H1 (cell line): ENCODE data around the gene MPHOSPH9. TPM values are rescaled to one million over a fixed set of nuclear protein-coding genes. Genes with fewer than 3 reads are reported as not detected.

Experiments used
- CTCF ChIA-PET: fragments of 300-600 bp; sonication (Branson Sonifier 250); formaldehyde crosslinking; loops from one replicate; lab custom pipeline; 2021; ENCODE audit not compliant: partially characterized antibody; lab: Charles Lee
- POLR2A ChIA-PET: fragments of 300-600 bp; sonication (Branson Sonifier 250); formaldehyde crosslinking; loops from one replicate; lab custom pipeline; 2021; ENCODE audit warnings: inconsistent platforms; ENCODE audit not compliant: partially characterized antibody; lab: Charles Lee
- DNase-seq, 2 experiments: peaks; one replicate each; pipeline versions ENCODE4 v3.0.0 to v3.0.0-alpha.2; 2010 to 2022; ENCODE audit warnings: low spot score in 2 of 2, low read depth in 1 of 2, mixed read lengths in 1 of 2
- FAIRE-seq: peaks from 2 replicates; lab custom pipeline; 2011; peaks lifted over from hg19 to GRCh38; lab: Jason Lieb, UNC
- H2AFZ ChIP-seq: 2 replicates; pipeline ENCODE4 v1.8.1; 2012; ENCODE audit warnings: low read length, inconsistent platforms
- H2AK5ac ChIP-seq: 2 replicates; pipeline ENCODE4 v1.6.1; 2013; ENCODE audit warnings: low read depth, low read length
- H2BK120ac ChIP-seq: replicated peaks from 2 replicates; pipeline ENCODE3; 2013; ENCODE audit warnings: low read depth, low read length, inconsistent platforms
- H2BK12ac ChIP-seq: 2 replicates; pipeline ENCODE4 v1.6.1; 2013; ENCODE audit warnings: low read depth, low read length
- H2BK15ac ChIP-seq: 2 replicates; pipeline ENCODE4 v1.6.1; 2013; ENCODE audit warnings: low read length
- H2BK20ac ChIP-seq: 2 replicates; pipeline ENCODE4 v1.6.1; 2013; ENCODE audit warnings: low read length
- H2BK5ac ChIP-seq: 2 replicates; pipeline ENCODE4 v1.6.1; 2013; ENCODE audit warnings: low read depth, low read length
- H3K14ac ChIP-seq: 2 replicates; pipeline ENCODE4 v1.6.1; 2013; ENCODE audit warnings: inconsistent platforms; ENCODE audit not compliant: insufficient read length
- H3K18ac ChIP-seq: 2 replicates; pipeline ENCODE4 v1.6.1; 2013; ENCODE audit warnings: low read length; ENCODE audit errors: extremely low read depth
- H3K23ac ChIP-seq: 2 replicates; pipeline ENCODE4 v1.6.1; 2013; ENCODE audit warnings: inconsistent platforms; ENCODE audit not compliant: insufficient read length
- H3K23me2 ChIP-seq: 2 replicates; pipeline ENCODE4 v1.6.1; 2013; ENCODE audit warnings: low read depth, low read length
- H3K27ac ChIP-seq: 2 replicates; pipeline ENCODE4 v1.6.1; 2011; ENCODE audit warnings: low read depth, low read length, inconsistent platforms
- H3K27me3 ChIP-seq, 4 experiments: replicated peaks in 1 of 4; 1 replicate in 1 of 4; 2 replicates in 3 of 4; pipeline versions ENCODE4 v1.6.1 to v1.8.1; 2011 to 2013; ENCODE audit warnings: low read length in 3 of 4, mild to moderate bottlenecking in 3 of 4, inconsistent platforms in 2 of 4, mixed read lengths in 2 of 4, moderate library complexity in 1 of 4; ENCODE audit not compliant: control insufficient read depth in 3 of 4, insufficient read depth in 3 of 4; ENCODE audit errors: extremely low read depth in 1 of 4
- H3K36me3 ChIP-seq, 4 experiments: 2 replicates each; pipeline versions ENCODE4 v1.6.1 to v1.8.1; 2011 to 2013; ENCODE audit warnings: mild to moderate bottlenecking in 4 of 4, low read length in 3 of 4, moderate library complexity in 2 of 4, control low read depth in 1 of 4, inconsistent platforms in 1 of 4; ENCODE audit not compliant: insufficient read depth in 4 of 4, control insufficient read depth in 2 of 4
- H3K4ac ChIP-seq: replicated peaks from 2 replicates; pipeline ENCODE3; 2013; ENCODE audit warnings: low read length, low read depth, mixed read lengths, inconsistent platforms; ENCODE audit not compliant: insufficient read length
- H3K4me1 ChIP-seq, 4 experiments: replicated peaks in 1 of 4; 1 replicate in 1 of 4; 2 replicates in 3 of 4; pipeline versions ENCODE4 v1.6.1 to v1.8.1; 2011 to 2013; ENCODE audit warnings: low read length in 3 of 4, inconsistent platforms in 2 of 4, mixed read lengths in 1 of 4; ENCODE audit not compliant: insufficient read depth in 4 of 4, control insufficient read depth in 3 of 4
- H3K4me2 ChIP-seq, 2 experiments: 2 replicates each; pipeline versions ENCODE4 v1.6.1 to v1.8.1; 2011 to 2013; ENCODE audit warnings: low read depth in 2 of 2, low read length in 2 of 2, control low read depth in 1 of 2, inconsistent platforms in 1 of 2, mild to moderate bottlenecking in 1 of 2; ENCODE audit not compliant: insufficient read depth in 1 of 2
- H3K4me3 ChIP-seq, 4 experiments: fragments of 200-600, 300-600 bp in 1 of 4; sonication (generic), shearing (Covaris generic), sonication (Bioruptor Twin) in 1 of 4; 2 replicates each; pipeline versions ENCODE4 v1.5.1 to v1.8.1; 2011 to 2016; ENCODE audit warnings: low read length in 4 of 4, low read depth in 3 of 4, control low read depth in 2 of 4, inconsistent platforms in 2 of 4, mild to moderate bottlenecking in 2 of 4, mixed read lengths in 1 of 4, moderate library complexity in 1 of 4; ENCODE audit not compliant: insufficient read depth in 2 of 4; ENCODE audit errors: extremely low read depth in 1 of 4
- H3K56ac ChIP-seq: replicated peaks from 2 replicates; pipeline ENCODE3; 2013; ENCODE audit warnings: low read depth, mild to moderate bottlenecking, mixed read lengths, low read length, inconsistent platforms; ENCODE audit not compliant: insufficient read length
- H3K79me1 ChIP-seq: 2 replicates; pipeline ENCODE4 v1.6.1; 2013; ENCODE audit warnings: low read depth, low read length, control low read depth
- H3K79me2 ChIP-seq, 2 experiments: 2 replicates each; pipeline versions ENCODE4 v1.6.1 to v1.8.1; 2012 to 2013; ENCODE audit warnings: low read length in 2 of 2, mild to moderate bottlenecking in 2 of 2, inconsistent platforms in 1 of 2; ENCODE audit not compliant: insufficient read depth in 2 of 2, control insufficient read depth in 1 of 2
- H3K9ac ChIP-seq, 4 experiments: replicated peaks in 1 of 4; 1 replicate in 1 of 4; 2 replicates in 3 of 4; pipeline versions ENCODE4 v1.6.1 to v1.8.1; 2011 to 2013; ENCODE audit warnings: low read depth in 3 of 4, low read length in 3 of 4, control low read depth in 2 of 4, mild to moderate bottlenecking in 2 of 4, moderate library complexity in 2 of 4, inconsistent platforms in 1 of 4; ENCODE audit errors: extremely low read depth in 1 of 4
- H3K9me3 ChIP-seq, 2 experiments: 2 replicates each; pipeline versions ENCODE4 v1.6.1 to v1.8.1; 2012 to 2013; ENCODE audit warnings: mild to moderate bottlenecking in 2 of 2, moderate library complexity in 2 of 2, control low read depth in 1 of 2, inconsistent platforms in 1 of 2, low read depth in 1 of 2, low read length in 1 of 2, mixed read lengths in 1 of 2; ENCODE audit not compliant: insufficient read depth in 2 of 2
- H4K20me1 ChIP-seq, 2 experiments: replicated peaks in 1 of 2; 2 replicates each; pipeline versions ENCODE3 to v1.8.1; 2011 to 2013; ENCODE audit warnings: inconsistent platforms in 2 of 2, low read length in 2 of 2, mild to moderate bottlenecking in 1 of 2; ENCODE audit not compliant: insufficient read depth in 2 of 2, control insufficient read depth in 1 of 2
- H4K5ac ChIP-seq: 2 replicates; pipeline ENCODE4 v1.6.1; 2013; ENCODE audit warnings: low read length, low read depth, mixed read lengths, inconsistent platforms; ENCODE audit not compliant: insufficient read length
- H4K8ac ChIP-seq: 2 replicates; pipeline ENCODE4 v1.8.0; 2013; ENCODE audit warnings: mild to moderate bottlenecking, moderate library complexity, low read length, inconsistent platforms; ENCODE audit not compliant: insufficient read depth; ENCODE audit errors: extremely low read depth
- H4K91ac ChIP-seq: replicated peaks from 2 replicates; pipeline ENCODE3; 2013; ENCODE audit warnings: low read length, mixed read lengths, inconsistent platforms; ENCODE audit not compliant: insufficient read length
- ASH2L ChIP-seq: fragments of 200-600, 300-600 bp; sonication (generic); IDR thresholded peaks from one replicate; pipeline ENCODE4 v1.7.1; 2017; ENCODE audit warnings: low read length
- CHD1 ChIP-seq: IDR thresholded peaks from 2 replicates; pipeline ENCODE4 v1.6.1; 2012; ENCODE audit warnings: low read depth, low read length, improper control_type of control experiment
- HDAC2 ChIP-seq, 2 experiments: fragments of 300-600 bp in 1 of 2; sonication (generic) in 1 of 2; IDR thresholded peaks; 2 replicates each; pipeline ENCODE4 v1.6.1; 2011 to 2012; ENCODE audit warnings: low read depth in 2 of 2, low read length in 2 of 2, mild to moderate bottlenecking in 2 of 2, moderate library complexity in 2 of 2, borderline replicate concordance in 1 of 2, inconsistent platforms in 1 of 2
- JUN ChIP-seq: IDR thresholded peaks from 2 replicates; pipeline ENCODE4 v1.6.1; 2011; ENCODE audit warnings: low read depth, mild to moderate bottlenecking, improper control_type of control experiment, low read length
- MAFK ChIP-seq: IDR thresholded peaks from 2 replicates; pipeline ENCODE4 v1.6.1; 2012; ENCODE audit warnings: low read depth, mild to moderate bottlenecking, improper control_type of control experiment, low read length
- PHF8 ChIP-seq: fragments of 200-600 bp; sonication (generic); conservative IDR thresholded peaks from 2 replicates; pipeline ENCODE4 v1.7.1; 2012; ENCODE audit warnings: low read depth, mild to moderate bottlenecking, inconsistent platforms, low read length, moderate library complexity
- POU5F1 ChIP-seq: IDR thresholded peaks from 2 replicates; pipeline ENCODE4 v1.6.1; 2011; ENCODE audit warnings: low read depth, mild to moderate bottlenecking, low read length, moderate library complexity
- RNF2 ChIP-seq: fragments of 200-900, 300-1000 bp; sonication (generic); IDR thresholded peaks from 2 replicates; pipeline ENCODE4 v1.7.1; 2016; ENCODE audit warnings: borderline replicate concordance, low read depth, mild to moderate bottlenecking, antibody characterized with exemption, low read length; ENCODE audit not compliant: poor library complexity, severe bottlenecking; ENCODE audit errors: missing control alignments
- SIRT6 ChIP-seq: IDR thresholded peaks from one replicate; pipeline ENCODE4 v1.7.1; 2012; ENCODE audit warnings: low read length, inconsistent platforms
- SP4 ChIP-seq: IDR thresholded peaks from 2 replicates; pipeline ENCODE4 v1.6.1; 2012; ENCODE audit warnings: low read length, inconsistent platforms
- TAF1 ChIP-seq: IDR thresholded peaks from 2 replicates; pipeline ENCODE4 v1.6.1; 2011; ENCODE audit warnings: mild to moderate bottlenecking, low read depth, low read length
- TBP ChIP-seq: IDR thresholded peaks from 2 replicates; pipeline ENCODE4 v1.6.1; 2011; ENCODE audit warnings: low read depth, low read length, improper control_type of control experiment
- WGBS, 2 experiments: shearing (Covaris generic) in 1 of 2; methylation state at CpG; one replicate each; pipeline versions ENCODE4 v1.1.6 to v1.1.7; 2013 to 2015; ENCODE audit warnings: low lambda C conversion rate in 2 of 2, mixed read lengths in 2 of 2, inconsistent platforms in 1 of 2, low coverage in 1 of 2, missing lambda C conversion rate in 1 of 2; ENCODE audit not compliant: insufficient replicate concordance in 2 of 2, insufficient coverage in 1 of 2, insufficient read length in 1 of 2; ENCODE audit errors: extremely low coverage in 1 of 2, missing lambda C conversion rate in 1 of 2; 5-methylcytosine and 5-hydroxymethylcytosine counted together
- polyA plus RNA-seq, 7 experiments: library from polyadenylated mRNA; depleted of rRNA in 3 of 7; stranded (reverse) in 5 of 7; unstranded in 2 of 7; fragments of >200 nt in 5 of 7; fragments of 200-250 nt in 2 of 7; gene quantifications; 1 replicate in 5 of 7; 2 replicates in 1 of 7; 4 replicates in 1 of 7; pipeline versions ENCODE4 v1.2.1 to v1.2.3, GENCODE V29; 2011 to 2013; ENCODE audit warnings: missing spikeins in 2 of 7, mixed read lengths in 2 of 7
- total RNA-seq: library from RNA; stranded (reverse); fragmentation: NEBNext Ultra II Directional; extraction: Animal tissue kit (Norgen Biotek cat#: 25700); gene quantifications from 2 replicates; pipeline ENCODE4 v1.2.1, GENCODE V29; 2021

Gene MPHOSPH9
- total and polyA plus RNA-seq, 2 of the 8 experiments (the other 6 are each of a cell fraction or from before 2014, with no cell fraction given): 8.8 to 48.8 TPM

GRCh38 chr12:123148655-123149054, 84.3 kb downstream of the MPHOSPH9 start:
- CTCF ChIA-PET: interaction anchor here (0.9 to 3.2 kb wide), 5 partner anchors 73 to 208 kb away, joined by 3 to 16 read pairs (median 3); no protein-coding TSS in a partner anchor
- H3K4ac ChIP-seq: no peak overlapping the region
- TF ChIP-seq HDAC2 (IDR thresholded peaks at IDR 0.05; ENCODE audit: borderline replicate concordance in 1 of 2, low read depth in 2 of 2, low read length in 2 of 2) (no peak), PHF8 (no peak), TAF1 (no peak), TBP (no peak), SIRT6 (no peak), CHD1 (no peak), POU5F1 (no peak), ASH2L (no peak), SP4 (no peak), RNF2 (no peak), JUN (no peak), MAFK (no peak)

More at GRCh38 chr12:123148655-123149054, 84.3 kb downstream of the MPHOSPH9 start:
- WGBS, 2 experiments: 83% methylated on average over 5 of the region's 5 CpGs; no CpG with 5 or more reads in 1 of the 2 experiments
- FAIRE-seq (no peak), DNase-seq (no peak)
- Histone ChIP-seq H4K5ac (no peak overlapping the region), H2BK120ac (no peak overlapping the region), H3K14ac (no peak overlapping the region), H3K4me1 (peaks cover 4 to 24% (median 8%) of the 10 kb centered on the region in 4 experiments; a peak in 6 of 7 replicates), H3K4me2 (no peak overlapping the region; a peak in 1 of 4 replicates), H3K36me3 (no peaks in the 10 kb centered on the region), H2BK5ac (no peak overlapping the region), H2BK12ac (no peak overlapping the region), H3K9ac (no peak overlapping the region), H4K8ac (no peak overlapping the region), H3K79me2 (no peaks in the 10 kb centered on the region), H3K9me3 (no peaks in the 10 kb centered on the region), H3K56ac (no peak overlapping the region), H2BK20ac (no peak overlapping the region), H3K79me1 (no peaks in the 10 kb centered on the region), H3K27me3 (peaks cover 14 to 39% (median 32%) of the 10 kb centered on the region in 4 experiments; a peak in 6 of 7 replicates), H3K23me2 (peaks cover 10% of the 10 kb centered on the region; the same call in 1 of the 2 replicates), H3K18ac (no peak overlapping the region), H3K23ac (no peak overlapping the region), H4K20me1 (no peaks in the 10 kb centered on the region), H2BK15ac (no peak overlapping the region), H3K27ac (no peak overlapping the region), H4K91ac (no peak overlapping the region), H2AK5ac (peak overlapping the region; percentile 26; the same call in 1 of the 2 replicates), H3K4me3 (no peak overlapping the region), H2AFZ (no peak overlapping the region)
- POLR2A ChIA-PET: interaction anchor here (0.5 kb wide), 1 partner anchor 194 kb away, joined by 3 read pairs; no protein-coding TSS in a partner anchor
